ENCODE measurements around the gene PDE4B.

- TF ChIP-seq POLR2A (IDR thresholded peaks at IDR 0.05) (no peak), CTCF (IDR thresholded peaks at IDR 0.05) (no peak)
These were observed 575.6 kb downstream of the PDE4B start for GRCh38 chr1:66368261-66368660.
